Measurements from ENCODE around the gene MYPOP.

The MYPOP gene, protein sequence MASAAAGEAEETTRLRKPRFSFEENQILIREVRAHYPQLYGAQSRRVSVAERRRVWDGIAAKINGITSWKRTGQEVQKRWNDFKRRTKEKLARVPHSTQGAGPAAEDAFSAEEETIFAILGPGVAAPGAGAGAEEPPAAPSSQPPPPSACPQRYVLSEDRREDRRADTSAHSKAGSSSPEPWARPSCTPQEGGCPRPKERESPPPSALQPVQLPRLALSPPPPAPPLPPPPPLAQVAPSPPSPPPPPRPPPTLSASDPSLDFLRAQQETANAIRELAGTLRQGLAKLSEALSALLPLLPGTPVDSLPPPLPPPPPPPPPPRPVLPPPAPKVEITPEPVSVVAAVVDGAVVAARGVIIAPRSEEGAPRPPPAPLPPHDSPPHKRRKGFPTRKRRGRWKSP

DNA sequence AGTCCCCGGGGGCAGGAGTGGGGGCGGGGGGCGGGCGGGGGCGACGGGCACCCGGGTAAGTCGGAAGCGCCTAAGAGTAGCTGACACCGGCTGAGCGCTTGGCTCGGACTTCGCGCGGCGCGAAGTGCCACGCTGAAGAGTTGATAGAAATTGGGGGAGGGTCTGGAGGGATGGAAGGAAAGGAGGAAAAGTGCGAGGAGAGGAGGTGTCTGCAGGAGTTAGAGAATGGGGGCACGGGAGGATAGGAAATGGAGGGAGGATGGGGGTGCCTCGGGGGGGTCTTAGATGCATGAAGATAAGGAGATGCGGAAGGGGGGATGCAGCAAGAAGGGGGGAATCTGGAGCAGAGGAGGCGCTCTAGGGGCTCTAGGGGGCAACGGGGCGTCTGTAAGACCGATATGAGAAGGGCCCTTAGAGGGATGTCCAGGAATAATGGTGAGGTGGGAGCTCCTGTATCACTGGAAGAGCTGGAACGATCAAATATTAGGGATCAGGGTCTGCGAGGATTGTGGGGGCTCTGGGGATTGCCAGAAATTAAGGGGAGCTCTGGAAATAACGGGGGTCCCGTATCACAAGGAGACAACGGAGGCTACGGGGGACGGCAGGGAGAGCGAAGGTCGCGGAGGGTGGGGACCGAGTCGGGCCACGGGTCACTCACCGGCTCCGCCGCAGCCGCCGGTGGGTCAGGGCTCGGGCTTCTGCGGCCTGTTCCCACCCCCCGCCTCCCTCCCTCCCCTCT, at the start of gene MYPOP:
Gene MYPOP (minus strand): TSS at position 702 of the 739 bp plus-strand sequence. CDS start 840 bp downstream, outside the sequence.
- peak in 1 of 58 donors; percentile 42 for DNase-seq

DNA sequence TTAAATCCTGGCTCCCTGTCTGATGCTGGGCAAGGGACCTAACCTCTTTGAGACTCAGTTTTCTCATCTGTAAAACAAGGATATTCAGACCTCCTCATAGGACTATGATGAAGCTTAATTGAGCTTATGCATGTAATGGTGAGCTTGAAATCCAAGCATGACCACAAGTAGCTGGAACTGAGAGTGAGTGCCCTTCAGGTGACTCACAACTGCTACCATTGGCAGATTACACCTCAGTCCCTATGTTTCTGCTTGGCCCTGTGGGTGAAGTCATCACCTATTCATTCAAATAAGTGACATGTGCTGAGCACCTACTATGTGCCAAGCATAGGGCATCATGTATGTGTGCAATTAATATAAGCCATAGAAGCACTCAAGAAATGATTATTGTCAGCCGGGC, 45.5 kb upstream of the MYPOP start:
- no peak for DNase-seq

DNA sequence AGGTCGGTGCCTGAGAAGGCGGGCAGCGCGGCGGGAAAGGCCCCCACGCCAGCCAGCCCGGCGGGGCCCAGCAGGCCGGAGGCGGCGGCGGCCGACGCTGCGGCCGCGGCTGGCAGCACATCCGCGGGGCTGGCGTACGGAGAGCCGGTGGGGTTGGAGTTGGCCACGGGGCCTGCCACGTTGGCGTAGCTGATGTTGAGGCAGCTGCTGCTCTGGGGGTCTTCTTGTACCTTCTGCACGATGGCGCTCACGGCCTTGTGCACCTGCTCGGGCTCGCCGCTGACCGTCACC, 38.0 kb upstream of the MYPOP start:
- DNase-seq: no peak

DNA sequence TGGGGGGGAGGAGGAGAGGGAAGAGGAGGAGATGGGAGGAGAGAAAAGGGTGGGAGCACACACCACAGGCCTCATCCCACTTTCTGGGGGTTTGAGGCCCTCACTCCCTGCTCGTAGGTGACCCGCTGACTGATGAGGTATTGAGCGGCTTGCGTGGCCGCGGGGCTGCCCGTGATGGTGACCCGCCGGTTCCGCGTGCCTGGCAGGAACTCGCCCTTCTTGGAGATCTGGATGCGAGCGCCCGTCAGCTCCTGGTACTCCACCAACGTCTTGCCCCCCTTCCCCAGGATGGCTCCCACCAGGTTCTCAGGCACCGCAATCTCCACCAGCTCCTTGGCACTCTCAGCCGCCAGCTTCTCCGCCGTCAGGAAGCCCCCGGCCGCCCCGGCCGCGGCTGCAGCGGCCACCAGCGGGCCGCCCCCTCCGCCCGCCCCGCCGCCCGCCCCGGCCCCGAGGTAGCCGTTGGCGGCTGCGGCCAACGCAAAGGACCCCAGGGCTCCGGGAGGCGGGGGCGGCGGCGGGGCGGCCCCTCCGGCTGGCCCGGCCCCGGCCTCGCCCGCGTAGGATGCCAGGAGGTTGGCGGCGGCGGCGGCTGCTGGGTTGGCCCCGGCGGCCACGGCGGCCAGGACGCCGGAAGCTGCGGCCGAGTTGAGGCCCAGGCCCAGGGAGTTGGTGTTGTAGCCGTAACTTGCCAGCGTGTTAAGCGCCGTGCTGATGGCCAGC, 37.5 kb upstream of the MYPOP start:
- DNase-seq: no peak

DNA sequence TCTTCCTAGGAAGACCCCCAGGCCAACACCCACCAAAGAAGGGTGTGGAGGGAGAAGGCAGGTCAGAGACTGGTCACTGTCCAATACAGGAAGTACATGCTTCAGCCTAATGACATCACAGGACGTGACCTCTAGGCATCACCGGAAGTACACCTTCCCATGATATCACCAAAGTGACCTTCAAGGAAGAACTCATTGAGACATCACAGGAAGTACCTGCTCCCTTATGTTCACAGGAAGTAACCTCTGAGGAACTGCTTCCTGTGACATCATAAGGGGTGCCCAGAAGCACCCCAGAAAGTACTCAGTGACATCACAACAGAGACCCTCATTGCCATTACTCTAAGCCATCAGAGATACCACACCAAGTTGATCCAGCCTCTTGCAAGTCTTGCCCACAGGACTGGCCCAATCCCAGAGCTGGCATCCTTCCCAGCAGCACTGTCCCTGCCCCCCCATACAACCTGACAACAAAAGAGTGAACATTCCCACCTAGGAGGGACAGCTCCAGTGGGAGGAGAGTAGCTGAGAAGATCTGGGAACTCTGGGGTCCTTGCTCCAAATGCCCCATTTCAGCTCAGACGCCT, 36.4 kb upstream of the MYPOP start:
- DNase-seq: no peak

DNA sequence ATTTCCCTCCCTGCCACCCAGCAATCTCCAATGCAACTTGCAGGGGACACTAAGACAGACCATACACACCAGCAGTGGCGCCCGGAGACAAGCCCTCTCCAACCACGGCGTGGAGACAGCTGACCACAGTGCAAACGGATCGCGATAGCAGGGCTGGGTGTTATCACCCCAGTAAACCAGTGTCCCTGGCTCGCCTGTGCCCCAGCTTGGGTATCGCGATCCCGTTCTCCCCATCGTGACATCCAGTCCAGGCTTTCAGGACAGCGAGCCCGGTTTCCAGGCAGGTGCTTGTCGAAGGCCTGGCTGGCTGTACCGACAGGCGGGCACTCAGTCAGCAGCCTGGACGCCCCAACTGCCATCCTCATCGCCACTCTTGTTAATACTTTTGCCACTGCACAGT, 32.9 kb upstream of the MYPOP start:
- no peak for DNase-seq

DNA sequence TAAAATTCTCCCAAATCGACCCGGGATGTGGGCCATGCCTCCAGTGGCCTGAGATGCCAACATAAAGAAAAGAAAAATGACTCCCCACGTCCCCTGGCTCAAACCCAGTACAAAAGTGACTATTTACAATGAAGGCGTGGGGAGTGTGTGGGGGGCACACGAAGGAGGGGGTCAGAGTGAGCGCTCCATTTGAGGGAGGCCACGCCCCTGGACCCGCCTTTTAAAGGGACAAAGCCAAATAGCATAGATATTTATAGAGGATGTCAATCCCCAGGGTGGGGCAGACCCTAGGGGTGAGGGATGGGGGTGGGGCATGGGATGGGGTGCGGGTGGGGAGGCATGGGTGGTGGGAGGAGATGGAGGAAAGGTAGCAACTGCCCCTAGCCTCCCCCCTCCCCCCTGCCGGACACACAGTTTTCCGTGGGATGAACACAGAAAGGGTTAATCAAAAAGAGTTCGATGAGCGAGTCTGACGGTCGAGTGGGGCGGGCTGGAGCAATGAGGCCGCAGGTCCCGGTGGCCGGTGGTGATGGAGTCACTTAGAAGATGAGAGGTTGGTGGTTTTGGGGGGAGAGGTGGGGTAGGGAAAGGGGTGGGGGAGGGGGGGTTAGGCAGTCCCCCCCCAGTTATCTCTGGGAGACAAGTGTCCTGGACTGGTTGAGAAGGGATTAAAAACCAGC, 32.3 kb upstream of the MYPOP start:
- DNase-seq: no peak

DNA sequence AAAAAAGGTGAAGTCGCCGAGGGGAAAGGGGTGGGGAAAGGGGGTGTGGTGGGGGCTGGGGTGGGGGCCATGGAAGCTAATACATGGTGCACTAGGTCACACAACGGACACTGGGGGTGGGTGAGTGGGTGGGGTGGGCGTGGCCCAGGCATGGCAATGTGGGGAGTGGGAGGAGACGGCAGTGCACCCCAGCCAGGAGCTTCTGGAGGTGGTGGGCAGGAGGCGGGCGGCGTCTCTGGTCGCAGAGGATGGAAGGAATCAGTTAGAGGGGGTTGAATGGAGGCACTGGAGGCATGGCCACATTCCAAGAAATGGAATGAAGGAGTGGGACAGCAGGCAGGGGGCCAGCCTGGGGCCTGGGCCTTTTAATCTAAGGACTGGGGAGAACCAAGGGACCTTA, 31.3 kb upstream of the MYPOP start:
- no peak for DNase-seq

DNA sequence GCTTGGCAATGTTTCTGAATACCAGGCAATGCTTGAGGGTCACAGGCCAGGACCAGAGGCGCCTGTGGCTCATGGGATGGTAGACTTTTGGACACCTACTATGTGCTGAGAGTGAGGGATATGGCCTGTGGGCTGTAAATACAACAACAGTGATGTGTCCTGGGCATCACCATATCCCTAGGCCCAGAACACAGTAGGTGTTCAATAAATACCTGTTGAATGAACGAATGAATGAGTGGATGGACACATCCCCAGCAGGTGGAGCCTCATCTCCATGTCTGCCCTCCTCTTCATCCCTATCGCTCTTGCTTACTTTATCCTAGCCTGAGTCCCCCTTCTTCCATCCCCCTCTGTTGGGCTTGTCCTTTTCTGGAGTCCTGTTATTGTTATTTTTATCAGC, 28.6 kb upstream of the MYPOP start:
- no peak for DNase-seq

DNA sequence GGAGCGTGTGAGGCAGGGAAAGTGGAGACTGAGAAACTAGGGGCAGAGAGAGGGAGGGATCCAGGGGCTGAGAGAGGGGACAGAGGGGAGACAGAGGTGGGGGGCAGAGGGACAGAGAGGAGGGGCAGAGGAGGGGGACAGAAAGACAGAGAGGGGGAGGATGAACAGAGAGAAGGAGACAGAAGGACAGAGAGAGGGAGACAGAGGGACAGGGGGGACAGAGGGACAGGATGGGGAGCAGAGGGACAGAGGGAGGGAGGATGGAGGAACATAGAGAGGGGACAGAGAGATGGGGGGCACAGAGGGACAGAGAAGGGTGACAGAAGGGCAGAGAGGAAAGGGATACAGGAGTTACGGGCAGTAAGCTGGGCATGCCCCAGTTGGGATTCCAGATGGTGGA, 26.8 kb upstream of the MYPOP start:
- no peak for DNase-seq

DNA sequence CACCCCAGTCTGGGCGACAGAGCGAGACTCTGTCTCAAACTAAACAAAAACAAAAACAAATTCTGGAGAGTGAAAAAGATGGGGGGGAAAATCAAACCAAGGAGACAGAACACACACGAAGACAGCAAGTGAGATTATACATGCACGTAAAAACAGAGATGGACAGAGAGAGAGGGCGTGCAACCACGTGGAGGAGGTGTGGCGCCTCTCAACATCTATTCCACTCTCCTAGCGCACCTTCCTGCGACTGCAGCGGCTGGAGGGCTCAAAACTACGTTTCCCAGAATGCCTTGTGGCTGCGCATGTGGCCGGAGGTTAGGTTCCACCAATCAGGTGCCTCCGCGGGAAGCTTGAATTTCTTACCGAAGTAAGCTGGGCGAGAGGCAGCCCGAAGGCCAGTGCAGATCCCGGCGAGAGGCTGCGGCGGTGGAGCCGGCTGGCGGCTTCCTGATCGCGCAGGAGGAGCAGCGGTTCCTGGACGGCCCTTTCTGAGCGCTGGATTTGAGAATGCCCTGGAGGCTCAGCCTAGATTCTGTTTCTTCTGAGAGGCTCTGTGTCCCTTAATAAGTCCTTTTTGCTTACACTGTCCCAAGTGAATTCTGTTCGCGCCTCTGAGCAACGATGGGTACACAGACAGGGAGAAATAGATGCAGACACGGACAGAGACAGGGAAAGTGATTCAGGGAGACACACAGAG, 25.3 kb upstream of the MYPOP start:
- DNase-seq: peak in 57 of 58 donors; percentile 6 to 89 (median 73)

DNA sequence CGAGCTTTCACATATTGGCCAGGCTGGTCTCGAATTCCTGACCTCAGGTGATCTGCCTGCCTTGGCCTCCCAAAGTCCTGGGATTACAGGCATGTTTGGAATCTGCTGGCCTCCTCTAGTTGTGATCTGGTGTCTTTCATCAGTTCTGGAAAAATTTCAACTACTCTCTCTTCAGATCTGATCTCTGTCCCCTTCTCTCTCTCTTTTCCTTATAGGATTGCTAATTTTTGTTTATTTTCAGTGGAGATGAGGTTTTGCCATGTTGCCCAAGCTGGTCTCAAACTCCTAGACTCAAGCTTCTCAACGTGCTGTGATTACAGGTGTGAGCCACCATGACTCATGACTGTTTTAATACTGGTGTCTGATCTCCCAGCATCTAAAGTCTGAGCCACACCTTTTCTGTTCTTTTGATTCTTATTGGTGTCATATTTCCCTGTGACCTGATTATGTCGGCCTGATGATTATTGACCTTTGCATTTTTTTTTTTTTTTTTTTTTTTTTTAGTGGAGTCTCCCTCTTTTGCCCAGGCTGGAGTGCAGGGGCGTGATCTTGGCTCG, 22.6 kb upstream of the MYPOP start:
- DNase-seq: no peak

DNA sequence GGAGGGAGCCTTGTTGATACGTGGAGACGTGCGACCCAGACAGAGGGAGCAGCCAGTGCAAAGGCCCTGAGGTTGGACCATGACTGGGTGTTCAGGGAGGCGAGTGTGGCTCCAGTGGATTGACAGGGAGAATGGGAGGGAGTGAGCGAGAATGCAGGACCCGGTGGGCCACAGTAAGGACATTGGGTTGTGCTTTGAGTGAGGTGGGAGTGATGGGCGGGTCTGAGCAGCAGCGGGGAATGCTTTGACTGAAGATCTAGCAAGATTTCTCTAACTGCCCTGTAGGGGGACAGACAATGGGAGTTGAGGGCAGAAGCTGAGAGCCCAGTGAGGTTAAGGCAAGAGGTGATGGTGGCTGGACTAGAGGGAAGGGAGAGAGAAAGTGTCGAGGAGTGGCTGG, 19.9 kb upstream of the MYPOP start:
- DNase-seq: no peak

DNA sequence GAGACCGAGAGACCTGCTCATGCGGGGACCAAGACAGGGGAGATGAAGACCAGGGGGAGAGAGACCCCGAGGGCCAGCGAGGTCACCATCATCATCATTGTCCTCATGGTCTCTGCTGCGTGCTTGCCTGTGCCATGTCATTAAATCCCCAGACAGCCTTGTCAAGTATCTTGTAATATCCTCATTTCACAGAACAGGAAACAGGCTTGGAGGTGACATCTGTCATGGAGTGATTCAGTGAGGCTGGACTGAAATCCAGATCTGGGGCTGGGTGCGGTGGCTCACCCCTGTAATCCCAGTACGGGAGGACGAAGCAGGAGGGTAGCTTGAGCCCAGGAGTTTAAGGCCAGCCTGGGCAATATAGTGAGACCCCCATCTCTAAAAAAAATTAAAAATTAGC, 18.0 kb upstream of the MYPOP start:
- DNase-seq: no peak

DNA sequence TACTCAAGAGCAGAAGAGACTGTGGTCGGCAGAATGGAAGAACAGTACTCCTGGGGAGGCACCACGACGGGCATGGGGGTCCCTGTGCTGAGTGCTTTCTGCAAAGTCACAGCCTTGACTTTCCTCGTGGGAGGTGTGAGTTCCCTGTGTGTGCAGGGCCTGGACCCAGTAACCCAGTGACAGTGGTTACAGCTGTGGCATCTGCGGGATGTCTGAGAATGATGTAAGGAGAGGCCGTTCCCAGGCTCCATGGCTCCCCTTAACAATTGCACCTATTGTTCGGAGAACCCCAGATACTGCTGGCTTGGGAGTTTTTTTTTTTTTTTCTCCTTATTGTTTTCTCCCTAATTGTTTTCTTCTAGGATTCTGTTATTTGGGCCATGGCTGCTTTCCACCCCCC, 17.3 kb upstream of the MYPOP start:
- DNase-seq: peak in 35 of 58 donors; percentile 6 to 82 (median 37)

DNA sequence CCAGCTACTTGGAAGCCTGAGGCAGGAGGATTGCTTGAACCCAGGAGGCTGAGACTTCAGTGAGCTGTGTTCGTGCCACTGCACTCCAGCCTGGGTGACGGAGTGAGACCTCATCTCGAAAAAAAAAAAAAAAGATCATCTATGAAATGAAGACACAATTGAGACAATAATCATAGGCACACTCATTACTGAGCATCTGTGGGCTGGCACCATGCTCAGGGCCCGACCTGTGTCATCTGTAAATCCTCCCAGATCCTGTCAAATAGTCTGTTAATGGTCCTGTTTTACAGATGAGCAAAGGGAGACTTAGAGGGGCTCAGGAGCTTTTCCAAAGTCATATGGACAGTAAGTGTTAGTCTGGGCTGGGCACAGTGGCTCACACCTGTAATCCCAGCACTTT, 16.3 kb upstream of the MYPOP start:
- no peak for DNase-seq

DNA sequence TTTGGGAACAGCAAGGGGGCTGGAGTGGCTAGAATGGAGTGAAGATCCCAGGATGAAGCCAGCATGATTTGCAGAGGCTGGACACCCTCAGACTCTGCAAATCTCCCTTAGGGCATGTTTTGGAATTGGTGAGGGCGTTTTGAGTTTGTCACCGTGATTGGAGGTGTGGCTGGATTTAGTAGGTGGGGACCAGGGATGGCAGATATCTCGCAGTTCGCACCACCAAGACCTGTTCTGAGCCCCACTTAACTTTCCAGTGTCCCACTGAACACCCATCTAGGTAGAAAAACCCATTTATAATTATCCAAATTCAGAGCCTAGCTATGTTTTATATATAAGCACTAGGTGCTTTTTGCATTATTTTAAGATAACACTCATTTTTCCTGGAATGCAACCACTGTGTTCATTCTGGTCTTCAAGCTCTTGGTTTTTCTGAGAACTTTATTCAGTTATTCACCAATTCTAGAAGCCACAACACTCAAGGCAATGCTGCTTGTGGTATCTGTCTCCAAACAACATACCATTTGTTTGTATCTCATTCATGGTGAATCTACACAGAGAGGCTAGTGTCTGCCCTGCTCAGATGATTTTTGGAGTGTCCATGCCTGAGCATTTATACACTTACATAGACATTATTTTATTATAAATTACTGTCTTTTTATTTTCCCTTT, 15.1 kb upstream of the MYPOP start:
- peak in 9 of 58 donors; percentile 15 to 72 (median 33) for DNase-seq

DNA sequence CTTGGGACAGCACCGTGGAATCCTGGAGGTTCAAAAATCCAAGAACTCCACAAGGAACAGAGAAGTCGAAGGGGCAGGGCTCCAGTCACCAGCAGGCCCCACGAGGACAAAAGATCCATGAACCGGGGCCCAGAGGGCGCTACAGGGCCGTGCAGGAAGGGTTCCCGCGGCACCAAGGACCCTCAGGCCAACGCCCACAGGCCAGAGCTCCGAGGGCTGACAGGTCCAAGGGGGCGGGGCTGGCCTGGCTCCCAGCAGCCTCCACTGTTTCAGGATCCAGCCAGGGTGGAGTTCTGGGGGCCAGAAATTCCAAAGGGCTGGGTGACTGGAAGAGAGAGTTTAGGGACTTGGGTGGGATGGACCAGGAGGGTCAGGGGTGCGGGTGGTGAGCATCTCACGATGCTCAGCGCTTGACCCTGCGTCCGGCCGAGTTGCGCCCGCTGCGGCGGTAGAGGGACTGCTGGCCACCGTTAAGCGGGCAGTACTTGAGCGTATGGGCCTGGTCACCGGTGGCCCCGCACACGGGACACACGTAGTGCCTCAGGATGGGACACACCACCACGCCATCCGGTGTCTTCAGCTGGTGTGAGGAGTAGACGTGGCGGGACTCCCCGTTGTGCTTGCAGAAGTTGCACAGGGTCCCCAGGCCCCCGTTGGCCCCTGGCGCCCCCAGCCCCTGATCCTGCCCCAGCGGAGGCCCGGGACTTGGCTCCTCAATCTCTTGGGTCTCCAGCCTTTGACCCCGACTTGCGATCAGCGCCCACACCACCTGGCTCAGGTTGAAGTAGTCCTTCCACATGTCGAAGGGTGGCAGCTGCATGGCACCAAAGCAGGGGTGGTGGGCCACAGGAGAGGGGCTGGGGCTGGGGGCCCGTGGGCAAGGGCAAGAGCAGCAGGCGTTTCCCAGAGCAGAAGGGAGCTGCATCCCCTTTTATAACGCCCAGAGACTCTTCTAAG, 11.7 kb upstream of the MYPOP start, which contains the start of gene NANOS2:
Gene NANOS2 (minus strand): TSS at position 905 of the 957 bp plus-strand sequence. CDS start 85 bp downstream, at position 820.
- peak in 1 of 58 donors; percentile 6 for DNase-seq

Data from anterior cingulate cortex (tissue), 58 donors.